Measurements from ENCODE around the gene LAMB2. TPM values are rescaled to one million over a fixed set of nuclear protein-coding genes. Genes with fewer than 3 reads are reported as not detected.

The LAMB2 gene
- total and polyA plus RNA-seq, 10 of the 15 experiments (the other 5 are each of a cell fraction or from before 2014, with no cell fraction given): 0.13 to 3.2 (median 0.64) TPM; not detected in 3

- peak; percentile 51; the same call in 1 of the 2 replicates for TF ChIP-seq MYB (IDR thresholded peaks at IDR 0.05; ENCODE audit: borderline replicate concordance, low read depth, low read length)
- 0 out of 4 replicates have a peak, but pooled peaks of 1 of the 2 experiments have one; percentile 32 for TF ChIP-seq SRF (IDR thresholded peaks at IDR 0.05; ENCODE audit: low read depth in 2 of 2, low read length in 2 of 2)
- no peak for TF ChIP-seq CBX5 (IDR thresholded peaks at IDR 0.05; ENCODE audit: low read depth)
- peak; percentile 100 for TF ChIP-seq BRCA1 (IDR thresholded peaks at IDR 0.05; ENCODE audit: low read depth, low read length)
- no peak for TF ChIP-seq SREBF2 (IDR thresholded peaks at IDR 0.05; ENCODE audit: low read length)
- peak; percentile 80 for TF ChIP-seq NBN (IDR thresholded peaks at IDR 0.05)
- TF ChIP-seq SIN3A (IDR thresholded peaks at IDR 0.05; ENCODE audit: low read depth, low read length): peak; percentile 91
- TF ChIP-seq KAT2A (conservative IDR thresholded peaks at IDR 0.05; ENCODE audit: control insufficient read depth, low read depth, low read length): no peak
- TF ChIP-seq CUX1 (IDR thresholded peaks at IDR 0.05; ENCODE audit: insufficient replicate concordance, low read depth, low read length): no peak
- 0 out of 2 replicates have a peak, but pooled peaks have one; percentile 21 for TF ChIP-seq ZSCAN29 (IDR thresholded peaks at IDR 0.05)
- 0 out of 2 replicates have a peak, but pooled peaks have one; percentile 18 for TF ChIP-seq MEF2A (IDR thresholded peaks at IDR 0.05; ENCODE audit: insufficient read depth, low read depth, low read length)
- TF ChIP-seq YY1 (IDR thresholded peaks at IDR 0.05; ENCODE audit: low read depth, low read length): peak; percentile 98
- TF ChIP-seq ZNF217 (IDR thresholded peaks at IDR 0.05): no peak
- no peak for TF ChIP-seq ZNF274 (IDR thresholded peaks at IDR 0.05; ENCODE audit: insufficient read depth, insufficient read length)
- TF ChIP-seq HDAC2 (IDR thresholded peaks at IDR 0.05): peak; percentile 88
- no peak; the same call in none of the 2 replicates for TF ChIP-seq STAT1 (conservative IDR thresholded peaks at IDR 0.05)
- TF ChIP-seq REST (IDR thresholded peaks at IDR 0.05; ENCODE audit: low read depth, low read length): no peak; the same call in 1 of the 2 replicates
- TF ChIP-seq ZBTB33 (IDR thresholded peaks at IDR 0.05): peak; percentile 86; the same call in 1 of the 2 replicates
- peak; percentile 75 to 98 for TF ChIP-seq EGR1 (IDR thresholded peaks at IDR 0.05; ENCODE audit: borderline replicate concordance in 1 of 2, low read depth in 2 of 2, low read length in 2 of 2)
These were observed 38.7 kb downstream of the LAMB2 start, which contains the start of gene QRICH1 (continued) for GRCh38 chr3:49093853-49094767.
